GM11168 (cell line): Measurements from ENCODE around the gene UBE2L5.

Experiments used
- in situ Hi-C: fragments of 300-500 bp; cut with MboI; formaldehyde crosslinking; loops from one replicate; pipeline ENCODE4 v1.12.0; 2022; ENCODE audit warnings: low sequenced_read_pairs; ENCODE audit not compliant: unreplicated experiment

UBE2L5 gene

GRCh38 chr13:30465593-30466357 lies 43.5 kb downstream of the UBE2L5 start, which contains the start of gene HMGB1:
Gene HMGB1, minus strand, starts transcription at chr13:30465936. Its CDS starts 2,256 bp downstream, at chr13:30463680.
- in situ Hi-C loops: no loop called here

- in situ Hi-C loops: no loop called here
Observed at GRCh38 chr13:30466358-30466714, 44.0 kb downstream of the UBE2L5 start.

GRCh38 chr13:30466841-30467252 lies 44.6 kb downstream of the UBE2L5 start:
- in situ Hi-C loops: no loop called here

- in situ Hi-C loops: no loop called here
Observed at GRCh38 chr13:30473675-30474074, 51.4 kb downstream of the UBE2L5 start.

- in situ Hi-C loops: no loop called here
Observed at GRCh38 chr13:30477346-30478195, 55.3 kb downstream of the UBE2L5 start.
